ENCODE measurements around the gene COPS7A.

The COPS7A gene

DNA sequence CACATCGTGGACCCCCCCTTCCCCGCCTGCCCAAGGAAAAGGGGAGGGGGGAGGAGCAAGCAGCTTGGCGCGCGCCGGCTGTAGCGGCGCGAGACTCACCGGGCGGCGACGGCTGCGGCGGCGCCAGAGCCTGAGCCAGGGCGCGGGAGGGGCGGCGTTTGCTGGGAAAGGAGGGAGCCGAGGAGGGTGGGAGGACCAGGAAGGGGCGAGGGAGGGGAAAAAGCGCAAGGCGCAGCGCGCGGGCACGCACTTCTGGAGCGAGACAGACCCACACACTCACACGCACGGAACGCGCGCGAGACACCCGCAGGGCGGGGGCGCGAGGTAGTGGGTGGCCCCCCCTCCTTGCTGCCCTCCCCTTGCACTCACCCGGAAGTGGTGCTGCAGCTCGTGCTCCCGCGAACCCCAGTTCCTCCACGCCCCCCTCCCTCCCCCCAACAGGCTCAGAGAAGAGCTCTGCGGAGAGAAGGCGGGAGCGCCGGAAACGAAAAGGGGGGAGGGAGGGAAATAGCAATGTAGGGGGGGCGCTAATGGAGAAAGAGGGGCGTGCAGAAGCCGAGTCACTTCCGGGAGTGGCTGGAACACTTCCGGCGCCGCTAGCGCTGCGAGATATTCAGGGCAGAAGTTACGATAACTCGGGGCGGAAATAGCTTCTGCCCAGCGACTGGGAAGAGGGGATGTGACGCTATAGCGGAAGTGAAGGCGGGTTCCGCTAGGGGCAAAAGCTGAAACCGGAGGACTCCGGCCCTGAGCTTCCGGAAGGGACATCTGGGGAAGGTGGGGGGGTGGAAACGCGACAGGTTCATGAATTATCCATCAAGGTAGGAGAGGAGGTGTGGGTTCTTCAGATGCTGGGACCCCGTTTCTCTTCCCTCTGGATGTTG is 34.6 kb upstream of the COPS7A start, which contains the start of gene ZNF384 (continued):
- TF ChIP-seq, protein P1, sequence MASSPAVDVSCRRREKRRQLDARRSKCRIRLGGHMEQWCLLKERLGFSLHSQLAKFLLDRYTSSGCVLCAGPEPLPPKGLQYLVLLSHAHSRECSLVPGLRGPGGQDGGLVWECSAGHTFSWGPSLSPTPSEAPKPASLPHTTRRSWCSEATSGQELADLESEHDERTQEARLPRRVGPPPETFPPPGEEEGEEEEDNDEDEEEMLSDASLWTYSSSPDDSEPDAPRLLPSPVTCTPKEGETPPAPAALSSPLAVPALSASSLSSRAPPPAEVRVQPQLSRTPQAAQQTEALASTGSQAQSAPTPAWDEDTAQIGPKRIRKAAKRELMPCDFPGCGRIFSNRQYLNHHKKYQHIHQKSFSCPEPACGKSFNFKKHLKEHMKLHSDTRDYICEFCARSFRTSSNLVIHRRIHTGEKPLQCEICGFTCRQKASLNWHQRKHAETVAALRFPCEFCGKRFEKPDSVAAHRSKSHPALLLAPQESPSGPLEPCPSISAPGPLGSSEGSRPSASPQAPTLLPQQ (tag by site-specific recombination; IDR thresholded peaks at IDR 0.05) = peak; percentile 83
- TF ChIP-seq, protein P2, sequence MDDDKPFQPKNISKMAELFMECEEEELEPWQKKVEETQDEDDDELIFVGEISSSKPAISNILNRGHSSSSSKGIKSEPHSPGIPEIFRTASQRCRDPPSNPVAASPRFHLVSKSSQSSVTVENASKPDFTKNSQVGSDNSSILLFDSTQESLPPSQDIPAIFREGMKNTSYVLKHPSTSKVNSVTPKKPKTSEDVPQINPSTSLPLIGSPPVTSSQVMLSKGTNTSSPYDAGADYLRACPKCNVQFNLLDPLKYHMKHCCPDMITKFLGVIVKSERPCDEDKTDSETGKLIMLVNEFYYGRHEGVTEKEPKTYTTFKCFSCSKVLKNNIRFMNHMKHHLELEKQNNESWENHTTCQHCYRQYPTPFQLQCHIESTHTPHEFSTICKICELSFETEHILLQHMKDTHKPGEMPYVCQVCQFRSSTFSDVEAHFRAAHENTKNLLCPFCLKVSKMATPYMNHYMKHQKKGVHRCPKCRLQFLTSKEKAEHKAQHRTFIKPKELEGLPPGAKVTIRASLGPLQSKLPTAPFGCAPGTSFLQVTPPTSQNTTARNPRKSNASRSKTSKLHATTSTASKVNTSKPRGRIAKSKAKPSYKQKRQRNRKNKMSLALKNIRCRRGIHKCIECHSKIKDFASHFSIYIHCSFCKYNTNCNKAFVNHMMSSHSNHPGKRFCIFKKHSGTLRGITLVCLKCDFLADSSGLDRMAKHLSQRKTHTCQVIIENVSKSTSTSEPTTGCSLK (tag by site-specific recombination; IDR thresholded peaks at IDR 0.05) = no peak
- peak; percentile 98 for TF ChIP-seq ZBTB7A (tag by site-specific recombination; IDR thresholded peaks at IDR 0.05; ENCODE audit: low read depth)
- TF ChIP-seq, protein P3, sequence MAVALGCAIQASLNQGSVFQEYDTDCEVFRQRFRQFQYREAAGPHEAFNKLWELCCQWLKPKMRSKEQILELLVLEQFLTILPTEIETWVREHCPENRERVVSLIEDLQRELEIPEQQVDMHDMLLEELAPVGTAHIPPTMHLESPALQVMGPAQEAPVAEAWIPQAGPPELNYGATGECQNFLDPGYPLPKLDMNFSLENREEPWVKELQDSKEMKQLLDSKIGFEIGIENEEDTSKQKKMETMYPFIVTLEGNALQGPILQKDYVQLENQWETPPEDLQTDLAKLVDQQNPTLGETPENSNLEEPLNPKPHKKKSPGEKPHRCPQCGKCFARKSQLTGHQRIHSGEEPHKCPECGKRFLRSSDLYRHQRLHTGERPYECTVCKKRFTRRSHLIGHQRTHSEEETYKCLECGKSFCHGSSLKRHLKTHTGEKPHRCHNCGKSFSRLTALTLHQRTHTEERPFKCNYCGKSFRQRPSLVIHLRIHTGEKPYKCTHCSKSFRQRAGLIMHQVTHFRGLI (tag by site-specific recombination; IDR thresholded peaks at IDR 0.05) = peak; percentile 48; the same call in 1 of the 2 replicates
- TF ChIP-seq MEIS1 (CRISPR knock-in tag; IDR thresholded peaks at IDR 0.05; ENCODE audit: borderline replicate concordance) = no peak

DNA sequence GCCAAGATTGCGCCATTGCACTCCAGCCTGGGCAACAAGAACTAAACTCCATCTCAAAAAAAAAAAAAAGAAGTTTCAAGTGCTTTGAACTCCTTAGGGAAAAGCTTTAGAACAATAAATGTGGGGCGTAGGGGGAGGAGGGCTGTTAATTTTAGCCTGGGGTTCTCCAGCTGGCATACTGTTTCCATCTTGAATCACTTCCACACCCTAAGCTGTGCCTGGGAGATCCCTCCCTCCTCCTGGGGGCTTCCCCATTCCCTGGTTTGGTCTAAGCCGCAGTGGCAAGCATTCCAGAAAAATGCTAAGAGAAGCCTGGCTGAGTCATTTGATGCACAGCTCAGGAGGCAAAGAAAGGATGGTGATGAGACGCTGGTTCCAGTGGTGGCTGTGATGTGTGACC is 32.4 kb upstream of the COPS7A start:
- H3K27ac ChIP-seq (ENCODE audit: extremely low read depth, low read depth, low read length) = no peak overlapping the region
- POLR2A ChIA-PET = interaction anchor here (1.0 to 2.0 kb wide), 3 partner anchors 32 to 85 kb away, joined by 3 to 8 read pairs (median 7); partner anchors contain the start of genes COPS7A and MLF2
- no peak overlapping the region for H3K4me3 ChIP-seq (ENCODE audit: low read depth, low read length)
- peaks cover under 1 to 22% of the 10 kb centered on the region in 2 experiments; a peak in 2 of 3 replicates for H3K36me3 ChIP-seq (ENCODE audit: control insufficient read depth in 2 of 2, insufficient read depth in 1 of 2, low read length in 2 of 2)
- CTCF ChIA-PET = interaction anchor here (0.7 to 1.1 kb wide), 2 partner anchors 42 to 131 kb away, joined by 3 read pairs; no protein-coding TSS in a partner anchor
- H3K9me3 ChIP-seq (ENCODE audit: control insufficient read depth, insufficient read depth, low read depth, low read length) = no peaks in the 10 kb centered on the region
- peaks cover 13% of the 10 kb centered on the region for H3K4me1 ChIP-seq (ENCODE audit: control insufficient read depth, insufficient read depth, low read length)
- TF ChIP-seq, protein P4, sequence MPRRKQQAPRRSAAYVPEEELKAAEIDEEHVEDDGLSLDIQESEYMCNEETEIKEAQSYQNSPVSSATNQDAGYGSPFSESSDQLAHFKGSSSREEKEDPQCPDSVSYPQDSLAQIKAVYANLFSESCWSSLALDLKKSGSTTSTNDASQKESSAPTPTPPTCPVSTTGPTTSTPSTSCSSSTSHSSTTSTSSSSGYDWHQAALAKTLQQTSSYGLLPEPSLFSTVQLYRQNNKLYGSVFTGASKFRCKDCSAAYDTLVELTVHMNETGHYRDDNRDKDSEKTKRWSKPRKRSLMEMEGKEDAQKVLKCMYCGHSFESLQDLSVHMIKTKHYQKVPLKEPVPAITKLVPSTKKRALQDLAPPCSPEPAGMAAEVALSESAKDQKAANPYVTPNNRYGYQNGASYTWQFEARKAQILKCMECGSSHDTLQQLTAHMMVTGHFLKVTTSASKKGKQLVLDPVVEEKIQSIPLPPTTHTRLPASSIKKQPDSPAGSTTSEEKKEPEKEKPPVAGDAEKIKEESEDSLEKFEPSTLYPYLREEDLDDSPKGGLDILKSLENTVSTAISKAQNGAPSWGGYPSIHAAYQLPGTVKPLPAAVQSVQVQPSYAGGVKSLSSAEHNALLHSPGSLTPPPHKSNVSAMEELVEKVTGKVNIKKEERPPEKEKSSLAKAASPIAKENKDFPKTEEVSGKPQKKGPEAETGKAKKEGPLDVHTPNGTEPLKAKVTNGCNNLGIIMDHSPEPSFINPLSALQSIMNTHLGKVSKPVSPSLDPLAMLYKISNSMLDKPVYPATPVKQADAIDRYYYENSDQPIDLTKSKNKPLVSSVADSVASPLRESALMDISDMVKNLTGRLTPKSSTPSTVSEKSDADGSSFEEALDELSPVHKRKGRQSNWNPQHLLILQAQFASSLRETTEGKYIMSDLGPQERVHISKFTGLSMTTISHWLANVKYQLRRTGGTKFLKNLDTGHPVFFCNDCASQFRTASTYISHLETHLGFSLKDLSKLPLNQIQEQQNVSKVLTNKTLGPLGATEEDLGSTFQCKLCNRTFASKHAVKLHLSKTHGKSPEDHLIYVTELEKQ (tag by site-specific recombination; IDR thresholded peaks at IDR 0.05; ENCODE audit: borderline replicate concordance) = no peak
- TF ChIP-seq, protein P5, sequence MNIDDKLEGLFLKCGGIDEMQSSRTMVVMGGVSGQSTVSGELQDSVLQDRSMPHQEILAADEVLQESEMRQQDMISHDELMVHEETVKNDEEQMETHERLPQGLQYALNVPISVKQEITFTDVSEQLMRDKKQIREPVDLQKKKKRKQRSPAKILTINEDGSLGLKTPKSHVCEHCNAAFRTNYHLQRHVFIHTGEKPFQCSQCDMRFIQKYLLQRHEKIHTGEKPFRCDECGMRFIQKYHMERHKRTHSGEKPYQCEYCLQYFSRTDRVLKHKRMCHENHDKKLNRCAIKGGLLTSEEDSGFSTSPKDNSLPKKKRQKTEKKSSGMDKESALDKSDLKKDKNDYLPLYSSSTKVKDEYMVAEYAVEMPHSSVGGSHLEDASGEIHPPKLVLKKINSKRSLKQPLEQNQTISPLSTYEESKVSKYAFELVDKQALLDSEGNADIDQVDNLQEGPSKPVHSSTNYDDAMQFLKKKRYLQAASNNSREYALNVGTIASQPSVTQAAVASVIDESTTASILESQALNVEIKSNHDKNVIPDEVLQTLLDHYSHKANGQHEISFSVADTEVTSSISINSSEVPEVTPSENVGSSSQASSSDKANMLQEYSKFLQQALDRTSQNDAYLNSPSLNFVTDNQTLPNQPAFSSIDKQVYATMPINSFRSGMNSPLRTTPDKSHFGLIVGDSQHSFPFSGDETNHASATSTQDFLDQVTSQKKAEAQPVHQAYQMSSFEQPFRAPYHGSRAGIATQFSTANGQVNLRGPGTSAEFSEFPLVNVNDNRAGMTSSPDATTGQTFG (tag by site-specific recombination; IDR thresholded peaks at IDR 0.05; ENCODE audit: borderline replicate concordance) = no peak
- TF ChIP-seq, protein P6, sequence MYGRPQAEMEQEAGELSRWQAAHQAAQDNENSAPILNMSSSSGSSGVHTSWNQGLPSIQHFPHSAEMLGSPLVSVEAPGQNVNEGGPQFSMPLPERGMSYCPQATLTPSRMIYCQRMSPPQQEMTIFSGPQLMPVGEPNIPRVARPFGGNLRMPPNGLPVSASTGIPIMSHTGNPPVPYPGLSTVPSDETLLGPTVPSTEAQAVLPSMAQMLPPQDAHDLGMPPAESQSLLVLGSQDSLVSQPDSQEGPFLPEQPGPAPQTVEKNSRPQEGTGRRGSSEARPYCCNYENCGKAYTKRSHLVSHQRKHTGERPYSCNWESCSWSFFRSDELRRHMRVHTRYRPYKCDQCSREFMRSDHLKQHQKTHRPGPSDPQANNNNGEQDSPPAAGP (tag by site-specific recombination; IDR thresholded peaks at IDR 0.05) = no peak
- no peak for TF ChIP-seq ZNF701 (tag by site-specific recombination; IDR thresholded peaks at IDR 0.05)
- no peak for TF ChIP-seq ZFP69B (tag by site-specific recombination; IDR thresholded peaks at IDR 0.05)
- no peak for TF ChIP-seq ZNF214 (tag by site-specific recombination; IDR thresholded peaks at IDR 0.05; ENCODE audit: borderline replicate concordance)
- no peak for TF ChIP-seq GLIS2 (tag by site-specific recombination; IDR thresholded peaks at IDR 0.05)
- TF ChIP-seq, protein P7, sequence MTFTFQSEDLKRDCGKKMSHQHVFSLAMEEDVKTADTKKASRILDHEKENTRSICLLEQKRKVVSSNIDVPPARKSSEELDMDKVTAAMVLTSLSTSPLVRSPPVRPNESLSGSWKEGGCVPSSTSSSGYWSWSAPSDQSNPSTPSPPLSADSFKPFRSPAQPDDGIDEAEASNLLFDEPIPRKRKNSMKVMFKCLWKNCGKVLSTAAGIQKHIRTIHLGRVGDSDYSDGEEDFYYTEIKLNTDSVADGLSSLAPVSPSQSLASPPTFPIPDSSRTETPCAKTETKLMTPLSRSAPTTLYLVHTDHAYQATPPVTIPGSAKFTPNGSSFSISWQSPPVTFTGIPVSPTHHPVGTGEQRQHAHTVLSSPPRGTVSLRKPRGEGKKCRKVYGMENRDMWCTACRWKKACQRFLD (tag by site-specific recombination; IDR thresholded peaks at IDR 0.05) = no peak
- TF ChIP-seq ZNF48 (tag by site-specific recombination; IDR thresholded peaks at IDR 0.05) = no peak
- TF ChIP-seq, protein P8, sequence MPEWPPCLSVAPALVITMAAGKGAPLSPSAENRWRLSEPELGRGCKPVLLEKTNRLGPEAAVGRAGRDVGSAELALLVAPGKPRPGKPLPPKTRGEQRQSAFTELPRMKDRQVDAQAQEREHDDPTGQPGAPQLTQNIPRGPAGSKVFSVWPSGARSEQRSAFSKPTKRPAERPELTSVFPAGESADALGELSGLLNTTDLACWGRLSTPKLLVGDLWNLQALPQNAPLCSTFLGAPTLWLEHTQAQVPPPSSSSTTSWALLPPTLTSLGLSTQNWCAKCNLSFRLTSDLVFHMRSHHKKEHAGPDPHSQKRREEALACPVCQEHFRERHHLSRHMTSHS (tag by site-specific recombination; IDR thresholded peaks at IDR 0.05) = no peak
- no peak for TF ChIP-seq SCRT2 (tag by site-specific recombination; IDR thresholded peaks at IDR 0.05)
- TF ChIP-seq ZNF175 (tag by site-specific recombination; IDR thresholded peaks at IDR 0.05) = no peak
- TF ChIP-seq, protein P9, sequence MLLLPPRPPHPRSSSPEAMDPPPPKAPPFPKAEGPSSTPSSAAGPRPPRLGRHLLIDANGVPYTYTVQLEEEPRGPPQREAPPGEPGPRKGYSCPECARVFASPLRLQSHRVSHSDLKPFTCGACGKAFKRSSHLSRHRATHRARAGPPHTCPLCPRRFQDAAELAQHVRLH (tag by site-specific recombination; IDR thresholded peaks at IDR 0.05) = no peak
- TF ChIP-seq ZNF335 (tag by site-specific recombination; conservative IDR thresholded peaks at IDR 0.05) = no peak
